ENCODE results near the gene FBXL7.
A peak's percentile ranks its signal among the peaks of the same experiment; 100 is the strongest.

FBXL7 gene

GRCh38 chr5:15492545-15492944 is 7.4 kb upstream of the FBXL7 start:
- DNase-seq (ENCODE audit: extremely low read depth, insufficient read length) = no peak
- TF ChIP-seq CTCF (IDR thresholded peaks at IDR 0.05; ENCODE audit: insufficient read depth, low read length, poor library complexity, severe bottlenecking) = no peak
- H3K4me3 ChIP-seq (replicated peaks; ENCODE audit: low read depth, low read length) = no peak overlapping the region
- H3K27me3 ChIP-seq (replicated peaks; ENCODE audit: control insufficient read depth, insufficient read depth, low read length) = no peaks in the 10 kb centered on the region
- no peaks in the 10 kb centered on the region for H3K36me3 ChIP-seq (ENCODE audit: control insufficient read depth, insufficient read depth, low read length)

GRCh38 chr5:15493501-15493900 is 6.5 kb upstream of the FBXL7 start:
- TF ChIP-seq CTCF (IDR thresholded peaks at IDR 0.05; ENCODE audit: insufficient read depth, low read length, poor library complexity, severe bottlenecking) = no peak
- no peaks in the 10 kb centered on the region for H3K36me3 ChIP-seq (ENCODE audit: control insufficient read depth, insufficient read depth, low read length)
- H3K27me3 ChIP-seq (replicated peaks; ENCODE audit: control insufficient read depth, insufficient read depth, low read length) = no peaks in the 10 kb centered on the region
- H3K4me3 ChIP-seq (replicated peaks; ENCODE audit: low read depth, low read length) = no peak overlapping the region
- DNase-seq (ENCODE audit: extremely low read depth, insufficient read length) = no peak

GRCh38 chr5:15495026-15495425 is 5.0 kb upstream of the FBXL7 start:
- H3K27me3 ChIP-seq (replicated peaks; ENCODE audit: control insufficient read depth, insufficient read depth, low read length) = no peaks in the 10 kb centered on the region
- DNase-seq (ENCODE audit: extremely low read depth, insufficient read length) = no peak
- H3K4me3 ChIP-seq (replicated peaks; ENCODE audit: low read depth, low read length) = no peak overlapping the region
- H3K36me3 ChIP-seq (ENCODE audit: control insufficient read depth, insufficient read depth, low read length) = no peaks in the 10 kb centered on the region
- TF ChIP-seq CTCF (IDR thresholded peaks at IDR 0.05; ENCODE audit: insufficient read depth, low read length, poor library complexity, severe bottlenecking) = no peak

GRCh38 chr5:15496886-15497285 is 3.1 kb upstream of the FBXL7 start:
- Histone ChIP-seq H3K4me3 (replicated peaks; ENCODE audit: low read depth, low read length) (no peak overlapping the region), H3K36me3 (ENCODE audit: control insufficient read depth, insufficient read depth, low read length) (no peaks in the 10 kb centered on the region), H3K27me3 (replicated peaks; ENCODE audit: control insufficient read depth, insufficient read depth, low read length) (no peaks in the 10 kb centered on the region)
- TF ChIP-seq CTCF (IDR thresholded peaks at IDR 0.05; ENCODE audit: insufficient read depth, low read length, poor library complexity, severe bottlenecking) = no peak
- DNase-seq (ENCODE audit: extremely low read depth, insufficient read length) = no peak

GRCh38 chr5:15500325-15501001 is 483 bp downstream of the FBXL7 start:
- Histone ChIP-seq H3K36me3 (ENCODE audit: control insufficient read depth, insufficient read depth, low read length) (no peaks in the 10 kb centered on the region), H3K4me3 (replicated peaks; ENCODE audit: low read depth, low read length) (no peak overlapping the region), H3K27me3 (replicated peaks; ENCODE audit: control insufficient read depth, insufficient read depth, low read length) (no peaks in the 10 kb centered on the region)
- TF ChIP-seq CTCF (IDR thresholded peaks at IDR 0.05; ENCODE audit: insufficient read depth, low read length, poor library complexity, severe bottlenecking) = no peak
- DNase-seq (ENCODE audit: extremely low read depth, insufficient read length) = peak; percentile 4
